Motor neuron (in vitro differentiated cells): ENCODE measurements around the gene COX19. TPM values are rescaled to one million over a fixed set of nuclear protein-coding genes. Genes with fewer than 3 reads are reported as not detected.

Experiments used
- ATAC-seq, 8 experiments: fragments of 200-7000 bp; cut with Tn5 transposase; replicated peaks in 6 of 8; 2 replicates each; pipeline ENCODE4 v1.8.0; 2021; ENCODE audit warnings: mild to moderate bottlenecking in 8 of 8, moderate library complexity in 8 of 8
- H3K27ac ChIP-seq, 2 donors: fragments of 250-450 bp; sonication (Bioruptor Pico); 2 replicates each; pipeline ENCODE4 v1.9.0; 2021; ENCODE audit warnings: antibody characterized with exemption in 2 of 2, mild to moderate bottlenecking in 2 of 2, moderate library complexity in 1 of 2
- H3K4me1 ChIP-seq, 2 donors: fragments of 250-450 bp; sonication (Bioruptor Pico); replicated peaks in 1 of 2; 2 replicates each; pipeline ENCODE4 v1.6.1; 2021; ENCODE audit warnings: antibody characterized with exemption in 2 of 2, mild to moderate bottlenecking in 2 of 2, moderate library complexity in 1 of 2
- H3K4me3 ChIP-seq, 5 donors: fragments of 250-450 bp; sonication (Bioruptor Pico); 2 replicates each; pipeline ENCODE4 v1.9.0; 2021; ENCODE audit warnings: antibody characterized with exemption in 5 of 5, mild to moderate bottlenecking in 5 of 5, moderate library complexity in 4 of 5
- WGBS, 10 experiments: fragments of 450-650 bp; shearing (Covaris generic); methylation state at CpG; one replicate each; pipeline ENCODE4 v1.0.0; 2022; 5-methylcytosine and 5-hydroxymethylcytosine counted together
- in situ Hi-C, 9 experiments: fragments of 400-800 bp; cut with MboI; loops; one replicate each; pipeline ENCODE4 v1.15.0; 2021; ENCODE audit warnings: low sequenced_read_pairs in 9 of 9, low pct_unique_long_range_greater_than_20kb in 2 of 9; ENCODE audit not compliant: unreplicated experiment in 9 of 9
- total RNA-seq, 8 experiments: library from RNA; unstranded; fragments of 300-600 nt; gene quantifications; 2 replicates each; pipeline versions ENCODE4 v1.2.3 to v1.2.4, GENCODE V29; 2022

Gene COX19
- total RNA-seq, 8 experiments from 2014 or later: 4.7 to 13.9 (median 10.3) TPM

DNA sequence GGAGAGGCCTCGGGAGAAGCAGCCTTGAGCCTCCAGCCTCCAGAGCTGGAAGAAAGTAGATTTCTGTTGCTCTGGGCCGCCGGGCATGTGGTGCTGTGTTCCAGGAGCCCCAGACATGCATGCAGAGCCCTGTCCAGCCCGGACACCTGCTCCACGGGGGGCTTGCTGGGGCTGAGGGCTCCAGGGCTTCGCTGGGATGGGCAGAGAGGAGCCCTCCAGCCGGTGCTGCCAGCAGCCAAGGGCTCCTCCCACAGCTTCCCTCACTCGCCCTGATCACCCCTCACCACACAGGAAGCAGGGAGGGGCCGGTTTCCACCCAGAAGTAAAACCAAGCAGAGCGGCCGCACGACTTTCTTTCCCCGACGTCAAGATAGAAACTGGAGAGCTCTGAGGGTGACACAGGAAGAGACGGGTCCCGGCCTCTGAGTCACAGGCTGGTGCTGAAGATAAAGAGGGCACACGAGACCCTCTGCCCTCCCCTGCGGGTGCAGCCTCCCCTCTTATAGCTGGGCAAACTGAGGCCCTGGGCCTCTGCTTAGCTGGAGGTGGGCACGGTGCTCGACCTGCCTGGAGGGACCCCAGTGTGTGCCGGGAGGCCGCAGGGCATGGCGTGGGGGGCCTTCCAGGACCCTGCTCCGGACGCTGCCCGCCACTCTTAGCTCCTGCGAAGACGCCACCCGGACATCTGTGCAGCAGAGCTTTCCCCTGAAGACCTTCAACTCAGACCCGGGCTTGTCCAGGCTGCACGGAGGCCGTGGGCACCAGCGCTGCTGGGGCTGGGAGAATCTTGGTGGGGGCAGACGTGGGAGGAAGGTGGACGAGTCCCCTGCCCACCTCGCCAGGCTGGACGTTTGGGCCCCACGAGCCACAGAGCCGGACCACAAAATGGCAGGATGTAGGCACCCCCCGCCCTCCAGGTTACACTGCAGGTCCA is 52.0 kb downstream of the COX19 start:
- ATAC-seq: peak in 7 of 8 experiments; percentile 11 to 76 (median 33)
- no peaks in the 10 kb centered on the region for H3K4me1 ChIP-seq
- in situ Hi-C loops: no loop called here
- no peak overlapping the region for H3K27ac ChIP-seq
- no peak overlapping the region for H3K4me3 ChIP-seq
- WGBS, 10 experiments: 11 to 80% (median 55%) methylated on average over 2 to 8 of the region's 40 CpGs; no CpG with 5 or more reads in 7 of the 10 experiments

DNA sequence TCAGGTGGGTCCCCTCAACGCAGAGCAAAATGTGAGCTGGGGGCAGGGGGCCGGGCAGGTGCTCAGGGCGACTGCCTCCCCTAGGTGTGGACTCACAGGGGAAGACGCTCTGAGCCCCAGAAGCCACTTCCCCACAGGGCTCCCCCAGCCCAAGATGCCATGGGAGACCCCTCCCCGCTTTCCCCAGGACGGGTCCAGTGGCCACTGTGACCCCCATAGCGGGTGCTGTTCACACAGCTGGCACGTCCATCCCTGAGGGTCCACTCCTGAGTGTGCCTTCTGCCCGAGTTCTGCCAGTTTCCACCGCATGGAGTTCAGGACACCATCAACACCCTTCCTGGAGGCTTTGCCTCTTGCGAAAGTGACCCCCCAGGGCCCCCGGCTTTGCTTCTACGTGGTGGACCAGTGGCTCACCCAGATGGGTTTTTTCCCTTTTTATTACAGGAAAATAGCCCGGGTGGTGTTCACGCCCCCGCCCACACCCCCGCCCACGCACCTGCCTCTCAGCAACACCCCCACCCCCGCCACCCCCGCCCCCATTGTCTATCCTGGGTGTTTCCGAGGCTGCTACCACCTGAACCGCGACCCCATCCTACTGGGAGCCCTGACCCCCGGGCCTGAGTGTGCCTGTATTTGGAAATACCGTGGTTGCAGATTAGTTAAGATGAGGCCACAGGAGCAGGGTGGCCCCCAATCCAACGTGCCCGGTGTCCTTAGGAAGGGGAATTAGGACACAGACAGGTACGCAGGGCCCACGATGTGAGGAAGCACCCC is 52.8 kb downstream of the COX19 start:
- ATAC-seq: no peak
- in situ Hi-C loops: no loop called here
- H3K27ac ChIP-seq: no peak overlapping the region
- 52% methylated on average over 2 of the region's 29 CpGs; no CpG with 5 or more reads in 9 of the 10 experiments for WGBS, 10 experiments
- H3K4me1 ChIP-seq: no peaks in the 10 kb centered on the region
- H3K4me3 ChIP-seq: no peak overlapping the region

DNA sequence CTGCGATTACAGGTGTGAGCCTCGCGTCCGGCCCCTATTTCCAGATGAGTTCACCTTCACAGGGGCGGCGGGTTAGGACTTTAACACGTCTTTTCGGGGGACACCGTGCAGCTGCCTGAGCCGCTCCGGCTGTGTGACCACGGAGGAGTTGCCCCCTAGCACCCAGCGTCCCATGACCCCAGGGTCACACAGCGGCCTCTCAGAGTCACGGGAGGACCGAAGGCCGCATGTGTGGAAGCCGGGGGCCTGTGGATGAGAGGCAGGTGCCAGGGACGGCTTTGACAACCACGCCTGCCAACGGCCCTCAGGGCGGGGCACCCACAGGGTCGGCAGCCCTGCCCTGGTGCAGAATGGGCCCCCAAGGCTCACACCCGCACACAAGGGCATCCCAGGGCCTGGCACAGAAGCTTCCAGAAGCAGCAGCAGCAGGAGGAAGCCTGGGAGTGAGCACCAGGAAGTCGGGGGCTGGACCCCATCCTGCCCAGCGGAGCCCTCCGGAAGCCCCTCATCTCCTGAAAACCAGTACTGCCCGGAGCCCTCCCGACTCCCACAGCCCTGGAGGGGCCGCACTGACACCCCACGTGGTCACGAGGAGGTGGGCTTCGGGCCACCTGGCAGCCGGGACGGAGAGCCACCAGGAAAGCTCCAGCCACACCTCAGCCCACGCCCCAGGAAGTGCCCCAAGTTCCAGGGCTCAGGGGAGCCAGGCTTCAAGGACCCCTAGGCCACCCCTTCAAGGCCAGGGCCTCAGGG is 53.6 kb downstream of the COX19 start:
- no peak overlapping the region for H3K27ac ChIP-seq
- no peak for ATAC-seq

DNA sequence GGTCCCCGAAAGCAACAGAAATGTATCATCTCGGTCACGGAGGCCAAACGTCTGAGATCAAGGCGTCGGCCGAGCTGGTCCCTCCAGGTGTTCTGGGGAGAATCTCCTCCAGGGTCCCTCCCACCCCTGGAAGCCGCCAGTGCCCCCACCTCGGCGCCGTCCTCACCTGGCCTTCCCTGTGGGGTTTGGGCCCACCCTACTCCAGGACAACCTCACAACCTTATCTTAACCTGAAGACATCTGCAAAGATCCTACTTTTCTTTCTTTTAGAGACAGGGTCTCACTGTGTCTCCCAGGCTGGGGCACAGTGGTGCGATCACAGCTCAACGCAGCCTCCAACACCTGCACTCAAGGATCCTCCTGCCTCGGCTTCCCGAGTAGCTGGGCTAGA is 54.3 kb downstream of the COX19 start:
- no peak overlapping the region for H3K27ac ChIP-seq
- no peak overlapping the region for H3K4me3 ChIP-seq
- 80 to 100% (median 90%) methylated on average over 1 to 3 of the region's 15 CpGs; no CpG with 5 or more reads in 7 of the 10 experiments for WGBS, 10 experiments
- no peak for ATAC-seq
- in situ Hi-C loops: no loop called here
- peaks cover 6 to 7% of the 10 kb centered on the region in 2 donors for H3K4me1 ChIP-seq

More for the DNA sequence above, 53.6 kb downstream of the COX19 start:
- Histone ChIP-seq H3K4me1 (no peaks in the 10 kb centered on the region), H3K4me3 (no peak overlapping the region)
- in situ Hi-C loops: no loop called here
- 76 to 90% (median 83%) methylated on average over 7 to 10 of the region's 36 CpGs; no CpG with 5 or more reads in 7 of the 10 experiments for WGBS, 10 experiments

DNA sequence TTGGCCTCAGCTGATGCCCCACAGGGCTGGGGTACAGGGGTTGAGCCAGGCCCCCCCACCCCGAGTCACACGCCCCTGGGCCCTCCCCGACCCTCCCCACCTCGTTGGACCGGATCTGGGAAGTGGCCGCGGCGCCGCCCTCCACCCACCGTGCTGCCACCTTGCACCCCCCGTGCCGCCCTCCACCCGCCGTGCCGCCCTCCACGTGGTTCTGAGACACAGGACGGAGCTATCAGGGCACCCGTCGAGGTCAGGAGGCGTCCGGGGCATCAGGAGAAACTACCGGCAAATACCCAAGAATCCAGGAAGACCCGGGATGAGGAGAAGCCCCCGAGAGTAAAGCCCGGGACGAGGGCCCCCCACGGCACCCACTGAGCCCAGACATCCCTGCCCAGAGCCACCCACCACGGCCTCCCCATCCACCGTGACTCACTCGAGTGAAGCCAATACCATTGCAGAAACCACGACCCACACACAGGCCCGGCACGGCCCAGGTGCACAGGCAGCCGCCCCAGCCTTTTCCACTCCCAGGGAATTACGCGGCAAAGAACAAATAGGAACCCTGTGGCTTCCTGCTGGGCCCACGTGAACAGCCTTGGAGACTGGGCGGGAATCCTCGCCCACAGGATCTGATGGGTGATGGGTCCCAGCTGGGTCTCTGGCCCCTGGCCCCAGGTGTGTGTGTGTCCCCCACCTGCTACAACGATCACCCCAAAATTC is 54.8 kb downstream of the COX19 start:
- in situ Hi-C loops: no loop called here
- 79 to 100% (median 80%) methylated on average over 1 to 4 of the region's 40 CpGs; no CpG with 5 or more reads in 6 of the 10 experiments for WGBS, 10 experiments
- Histone ChIP-seq H3K27ac (no peak overlapping the region), H3K4me1 (peaks cover 10 to 12% of the 10 kb centered on the region in 2 donors), H3K4me3 (no peak overlapping the region)
- ATAC-seq: no peak

DNA sequence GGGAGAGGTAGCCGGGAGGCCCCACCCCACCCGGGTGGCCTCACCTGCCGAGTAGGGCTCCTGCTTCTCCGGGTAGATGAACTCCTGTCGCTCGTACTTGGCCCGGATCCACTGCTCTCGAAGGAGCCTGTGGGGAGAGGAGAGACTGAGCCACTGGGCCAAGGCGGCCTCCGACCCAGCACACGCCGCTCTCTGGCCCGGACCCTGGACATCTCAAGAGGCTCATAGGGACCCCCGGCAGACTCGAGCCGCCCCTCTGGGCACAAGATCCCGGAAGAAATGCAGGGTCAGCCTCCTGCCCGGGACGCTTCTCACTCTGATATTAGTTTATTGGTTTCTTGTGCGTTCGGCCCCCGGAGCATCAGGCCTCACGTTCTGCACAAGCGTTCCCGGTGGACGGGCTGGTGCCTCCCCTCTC is 55.4 kb downstream of the COX19 start:
- peaks cover 15 to 16% of the 10 kb centered on the region in 2 donors for H3K4me1 ChIP-seq
- in situ Hi-C loops: no loop called here
- H3K27ac ChIP-seq: no peak overlapping the region
- 40 to 80% methylated on average over 1 to 7 of the region's 26 CpGs; no CpG with 5 or more reads in 8 of the 10 experiments for WGBS, 10 experiments
- H3K4me3 ChIP-seq: no peak overlapping the region
- ATAC-seq: no peak

DNA sequence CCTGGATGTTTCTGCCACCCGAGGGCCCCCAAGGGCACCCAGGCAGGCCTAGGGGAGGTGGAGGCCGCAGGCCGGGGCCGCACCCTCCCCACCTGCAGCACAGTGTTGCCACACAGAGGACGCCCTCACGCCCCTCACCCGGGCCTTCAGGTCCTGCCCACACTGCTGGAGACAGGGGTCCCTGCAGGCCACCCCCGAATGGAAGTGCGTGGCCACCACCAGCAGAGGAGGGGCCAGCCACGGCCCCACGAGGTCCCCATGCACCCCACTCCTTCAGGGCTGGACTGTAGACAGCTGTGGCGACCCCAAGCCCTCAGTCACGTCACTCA is 56.3 kb downstream of the COX19 start:
- 14 to 80% (median 59%) methylated on average over 2 to 4 of the region's 13 CpGs; no CpG with 5 or more reads in 6 of the 10 experiments for WGBS, 10 experiments

DNA sequence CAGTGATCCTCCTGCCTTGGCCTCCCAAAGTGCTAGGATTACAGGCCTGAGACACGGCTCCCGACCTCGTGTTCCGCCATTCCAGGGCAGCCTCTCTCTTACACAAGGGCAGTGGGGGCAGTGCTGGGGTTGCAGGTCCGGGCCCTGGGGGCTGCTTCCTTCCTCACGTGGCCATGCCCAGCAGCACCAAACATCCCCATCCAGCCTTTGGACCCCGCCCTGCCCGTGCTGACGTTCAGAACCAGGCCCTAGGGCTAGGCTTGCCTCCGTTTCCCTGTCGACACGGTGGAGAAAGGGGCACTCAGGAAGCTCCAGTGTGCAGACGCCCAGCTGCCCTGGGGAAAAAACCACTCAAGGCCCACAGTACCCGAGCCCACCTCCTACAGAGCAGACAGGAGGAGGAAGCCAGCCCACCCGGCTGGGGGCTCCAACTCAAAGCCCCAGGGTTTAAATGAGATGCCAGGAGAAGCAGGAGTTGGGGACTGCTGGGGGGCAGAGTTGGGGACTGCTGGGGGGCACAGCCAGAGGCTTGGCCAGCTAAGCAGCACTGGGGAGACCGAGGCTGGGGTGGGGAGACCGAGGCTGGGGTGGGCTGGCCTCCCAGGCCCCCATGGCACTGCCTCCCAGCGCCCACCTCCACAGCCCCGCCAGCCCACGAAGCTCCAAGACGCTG is 56.8 kb downstream of the COX19 start:
- ATAC-seq: no peak
- Histone ChIP-seq H3K4me3 (no peak overlapping the region), H3K27ac (no peak overlapping the region), H3K4me1 (peaks cover 15 to 16% of the 10 kb centered on the region in 2 donors)
- in situ Hi-C loops: no loop called here
- WGBS, 10 experiments: 0 to 100% (median 88%) methylated on average over 2 to 4 of the region's 21 CpGs; no CpG with 5 or more reads in 5 of the 10 experiments

More for the DNA sequence above, 56.3 kb downstream of the COX19 start:
- H3K4me3 ChIP-seq: no peak overlapping the region
- ATAC-seq: no peak
- in situ Hi-C loops: no loop called here
- H3K4me1 ChIP-seq: peaks cover 15 to 16% of the 10 kb centered on the region in 2 donors
- no peak overlapping the region for H3K27ac ChIP-seq

DNA sequence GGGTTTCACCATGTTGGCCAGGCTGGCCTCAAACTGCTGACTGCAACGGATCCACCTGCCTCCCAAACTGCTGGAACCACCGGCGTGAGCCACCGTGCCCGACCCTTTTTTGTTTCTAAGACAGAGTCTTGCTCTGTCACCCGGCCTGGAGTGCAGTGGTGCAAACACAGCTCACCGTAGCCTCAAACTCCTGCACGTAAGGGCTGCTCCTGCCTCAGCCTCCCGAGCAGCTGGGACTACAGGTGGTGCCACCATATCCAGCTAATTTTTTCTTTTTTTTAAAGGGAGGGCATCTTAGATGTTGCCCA is 57.3 kb downstream of the COX19 start:
- Histone ChIP-seq H3K4me3 (no peak overlapping the region), H3K27ac (no peak overlapping the region), H3K4me1 (peaks cover 15 to 16% of the 10 kb centered on the region in 2 donors)
- WGBS, 10 experiments: 70 to 83% (median 80%) methylated on average over 1 to 6 of the region's 9 CpGs; no CpG with 5 or more reads in 4 of the 10 experiments
- in situ Hi-C loops: no loop called here
- no peak for ATAC-seq

DNA sequence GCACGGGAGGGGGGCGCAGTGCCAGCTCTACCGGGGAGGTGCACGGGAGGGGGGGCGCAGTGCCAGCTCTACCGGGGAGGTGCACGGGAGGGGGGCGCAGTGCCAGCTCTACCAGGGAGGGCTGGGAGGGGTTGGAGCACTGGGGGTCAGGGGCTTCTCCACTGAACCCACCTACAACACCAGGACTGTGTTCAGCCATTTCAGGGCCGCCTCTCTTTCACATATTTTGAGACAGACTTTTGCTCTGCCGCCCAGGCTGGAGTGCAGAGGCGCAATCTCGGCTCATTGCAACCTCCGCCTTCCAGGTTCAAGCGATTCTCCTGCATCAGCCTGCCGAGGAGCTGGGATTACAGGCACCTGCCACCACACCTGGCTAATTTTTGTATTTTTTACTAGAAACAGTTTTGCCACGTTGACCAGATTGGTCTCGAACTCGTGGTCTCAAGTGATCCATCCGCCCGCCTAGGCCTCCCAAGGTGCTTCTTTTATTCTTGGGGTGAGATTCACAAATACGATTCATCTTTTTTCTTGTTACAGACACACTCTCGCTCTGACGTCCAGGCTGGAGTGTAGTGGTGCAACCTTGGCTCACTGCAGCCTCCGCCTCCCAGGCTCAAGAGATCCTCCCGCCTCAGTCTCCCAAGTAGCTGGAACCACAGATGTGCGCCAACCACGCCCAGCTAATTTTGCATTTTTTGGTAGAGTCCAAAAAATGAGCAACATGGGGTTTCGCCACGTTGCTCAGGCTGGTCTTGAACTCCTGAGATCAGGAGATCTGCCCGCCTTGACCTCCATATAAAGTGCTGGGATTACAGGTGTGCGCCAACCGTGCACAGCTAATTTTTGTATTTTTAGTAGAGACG is 57.9 kb downstream of the COX19 start:
- 79 to 95% (median 90%) methylated on average over 4 to 20 of the region's 33 CpGs; no CpG with 5 or more reads in 4 of the 10 experiments for WGBS, 10 experiments
- Histone ChIP-seq H3K27ac (no peak overlapping the region), H3K4me1 (peaks cover 15 to 16% of the 10 kb centered on the region in 2 donors), H3K4me3 (no peak overlapping the region)
- in situ Hi-C loops: no loop called here
- ATAC-seq: no peak

DNA sequence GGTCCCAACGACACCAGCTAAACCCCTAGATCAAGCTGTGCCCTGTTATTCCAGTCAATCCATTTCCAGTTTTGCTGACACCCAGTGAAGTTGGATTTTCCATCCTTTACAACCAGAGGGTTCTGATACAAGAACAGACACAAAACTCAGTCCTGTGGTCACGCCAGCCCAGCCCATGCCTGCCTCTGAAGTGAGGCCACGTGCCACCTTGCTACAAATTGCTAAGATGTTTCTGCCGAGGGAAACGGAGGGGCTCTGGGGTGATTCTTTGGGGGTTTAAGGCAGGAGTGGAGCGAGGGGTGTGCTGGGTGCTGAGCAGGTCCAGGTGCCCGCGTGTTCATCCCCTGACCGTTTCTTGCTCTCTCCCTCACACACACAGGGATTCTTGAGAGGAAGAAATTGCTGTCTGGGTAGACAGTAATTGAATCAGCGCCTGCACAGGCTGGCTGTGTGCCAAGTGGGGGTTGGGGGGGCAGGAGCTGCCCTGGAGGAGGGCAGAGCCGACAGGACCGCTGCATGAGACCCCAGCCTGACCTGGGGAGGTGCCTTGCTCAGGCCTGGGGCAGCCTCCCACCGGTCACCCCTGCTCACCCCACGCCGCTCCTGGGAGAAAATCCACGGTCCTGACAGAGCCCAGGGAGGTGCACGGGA is 58.9 kb downstream of the COX19 start:
- WGBS, 10 experiments: 0 to 48% (median 13%) methylated on average over 2 to 5 of the region's 17 CpGs; no CpG with 5 or more reads in 6 of the 10 experiments
- peak in 6 of 8 experiments; percentile 40 to 71 (median 50) for ATAC-seq
- H3K4me3 ChIP-seq: no peak overlapping the region
- peak overlapping the region in 1 of 2 donors; percentile 48 for H3K27ac ChIP-seq
- in situ Hi-C loops: no loop called here
- peaks cover 15 to 16% of the 10 kb centered on the region in 2 donors for H3K4me1 ChIP-seq
